NCI-H748 treated with DMSO at 0.1 percent for 48 hours (cell line): ENCODE results near the gene GNAZ.
A peak's percentile ranks its signal among the peaks of the same experiment; 100 is the strongest.

Experiments
- DNase-seq: peaks from one replicate; lab custom pipeline; 2025; lab: John Stamatoyannopoulos, UW

GNAZ gene

GRCh38 chr22:23064381-23065068, 5.8 kb upstream of the GNAZ start:
- no peak for DNase-seq

GRCh38 chr22:23065069-23065451, 5.3 kb upstream of the GNAZ start:
- DNase-seq = no peak

- DNase-seq = no peak
These were observed 4.7 kb upstream of the GNAZ start for GRCh38 chr22:23065495-23066122.

DNA sequence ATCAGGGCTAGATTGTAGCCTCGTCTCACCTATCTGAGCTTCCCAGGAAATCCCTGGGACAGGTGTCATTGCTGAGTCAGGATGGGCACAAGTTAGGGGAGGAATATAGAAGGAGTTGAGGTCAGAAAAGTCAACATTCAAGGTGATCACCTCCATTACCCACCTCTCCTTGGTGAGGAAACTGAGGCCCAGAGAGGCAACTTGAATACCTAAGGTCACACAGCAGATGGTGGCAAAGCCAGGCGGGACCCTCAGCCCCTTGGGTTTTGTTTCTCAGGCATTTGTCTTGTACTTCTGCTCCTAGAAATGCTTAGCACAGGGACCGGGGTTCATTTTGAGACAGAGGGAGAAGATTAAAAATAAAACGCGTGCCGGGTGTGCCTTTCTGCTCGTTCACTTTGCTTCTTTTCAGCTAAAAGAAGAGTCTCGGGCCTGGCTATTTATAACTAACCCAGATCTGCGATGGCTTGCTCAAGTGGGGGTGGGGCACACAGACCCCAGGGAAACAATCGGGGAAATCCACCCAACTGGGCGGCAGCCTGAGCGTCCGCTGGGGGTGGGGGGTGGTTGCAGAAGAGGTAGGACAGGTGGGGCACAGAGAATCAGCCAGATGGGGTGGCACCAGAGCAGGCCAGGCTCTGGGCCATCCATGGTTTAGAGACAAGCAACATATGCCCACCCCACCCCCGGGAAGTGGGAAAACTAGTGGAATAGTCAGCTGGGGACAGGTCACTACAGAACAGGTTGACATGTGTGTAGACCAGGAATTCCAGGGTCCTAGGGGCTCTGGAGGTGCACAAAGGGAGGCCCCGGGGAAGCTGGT, 3.9 kb upstream of the GNAZ start:
- DNase-seq = no peak

DNA sequence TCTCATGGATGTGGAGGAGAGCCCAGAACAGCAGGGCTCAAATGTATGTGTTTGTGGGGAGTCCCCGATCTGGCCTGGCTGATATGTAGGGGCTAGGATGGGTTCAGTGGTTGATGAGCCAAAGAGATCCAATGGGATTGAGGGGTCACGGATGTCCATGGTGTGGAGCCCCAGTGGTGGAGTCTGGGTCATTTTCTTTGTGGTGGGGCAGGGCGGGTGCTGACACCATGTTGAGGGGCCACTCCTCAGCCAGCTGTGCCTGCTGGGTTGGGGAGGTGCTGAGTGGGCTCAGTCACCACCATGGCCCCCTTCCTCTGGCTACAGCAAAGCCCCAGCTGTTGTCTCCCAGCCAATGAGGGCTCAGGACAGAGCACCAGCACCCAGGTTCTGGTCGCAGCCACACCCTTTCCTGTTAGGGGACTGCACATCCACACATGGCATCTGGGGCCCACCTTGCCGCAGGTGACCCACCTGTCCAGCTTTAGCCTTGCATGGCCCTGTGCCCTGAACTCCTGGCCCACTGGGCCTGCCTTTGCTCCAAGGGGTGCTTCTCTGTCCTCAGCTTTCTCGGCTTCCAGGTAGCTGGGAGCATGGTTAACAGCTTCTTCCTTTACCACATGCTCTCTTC, 3.2 kb upstream of the GNAZ start:
- no peak for DNase-seq

DNA sequence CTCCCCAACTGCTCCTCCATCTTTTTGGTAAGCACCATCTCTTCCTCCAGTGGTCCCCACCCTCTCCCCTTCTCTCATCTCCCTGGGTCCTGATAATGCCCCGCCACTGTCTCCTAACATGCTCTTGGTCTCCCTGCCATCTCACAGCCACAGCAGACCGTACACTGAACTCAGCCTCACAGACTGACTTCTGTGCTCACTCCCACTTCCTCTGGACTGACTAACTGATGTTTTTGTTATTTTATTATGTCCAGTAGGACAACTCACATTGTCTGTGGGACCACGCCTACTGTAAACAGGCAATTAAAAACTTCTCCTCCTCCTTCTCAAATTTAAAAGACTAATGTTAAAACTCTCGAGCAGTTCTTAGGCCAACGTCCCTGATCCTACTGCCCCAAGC, 2.6 kb upstream of the GNAZ start:
- no peak for DNase-seq

- DNase-seq = no peak
These were observed 2.1 kb upstream of the GNAZ start for GRCh38 chr22:23068096-23068831.

GRCh38 chr22:23068832-23069385, 1.4 kb upstream of the GNAZ start:
- no peak for DNase-seq

GRCh38 chr22:23069502-23070357, 589 bp upstream of the GNAZ start:
- DNase-seq = peak; percentile 61

DNA sequence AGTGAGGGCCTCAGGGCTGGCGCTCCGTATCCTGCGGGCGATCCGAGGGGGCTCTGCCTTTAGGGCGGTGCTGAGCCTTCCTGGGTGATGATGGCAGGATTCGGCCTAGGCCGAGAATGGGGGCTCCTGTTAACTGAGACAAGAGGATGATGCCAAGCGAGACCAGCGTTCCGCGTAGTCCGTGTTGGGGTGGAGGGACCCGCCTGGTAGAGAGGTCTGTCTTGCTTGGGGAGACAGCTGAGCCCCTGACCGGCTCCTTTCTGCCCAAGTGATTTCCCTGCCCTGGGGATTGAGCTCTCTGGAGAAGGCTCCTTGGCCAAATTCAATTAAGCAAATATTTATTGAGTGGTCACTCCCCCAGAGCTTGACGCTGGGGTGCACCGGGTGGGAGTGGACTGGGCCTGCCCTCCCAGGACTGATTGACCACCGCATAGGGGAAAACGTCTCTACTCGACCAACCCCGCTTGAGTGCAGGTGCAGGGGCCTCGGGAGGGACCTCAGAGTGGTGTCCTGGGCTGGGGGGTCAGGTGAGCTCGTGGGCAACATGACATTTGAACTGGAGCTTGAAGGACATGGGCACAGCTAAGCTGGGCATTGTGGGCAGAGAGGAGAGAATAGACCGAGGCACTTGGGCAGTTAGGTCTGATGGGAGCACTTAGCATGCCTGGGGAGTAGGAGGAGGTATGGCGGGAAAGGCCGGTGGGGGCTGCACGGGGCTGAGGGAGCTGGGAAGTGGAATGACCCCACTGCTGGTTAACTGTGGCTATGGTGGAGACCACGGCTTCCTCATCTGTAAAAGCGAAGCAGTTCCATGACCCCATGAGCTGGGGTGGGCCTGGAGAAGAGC, 1.1 kb downstream of the GNAZ start:
- DNase-seq = no peak

GRCh38 chr22:23072077-23072910, 2.0 kb downstream of the GNAZ start:
- no peak for DNase-seq

- DNase-seq = no peak
These were observed 2.7 kb downstream of the GNAZ start for GRCh38 chr22:23072911-23073491.

GRCh38 chr22:23073526-23074229, 3.4 kb downstream of the GNAZ start:
- DNase-seq = no peak

DNA sequence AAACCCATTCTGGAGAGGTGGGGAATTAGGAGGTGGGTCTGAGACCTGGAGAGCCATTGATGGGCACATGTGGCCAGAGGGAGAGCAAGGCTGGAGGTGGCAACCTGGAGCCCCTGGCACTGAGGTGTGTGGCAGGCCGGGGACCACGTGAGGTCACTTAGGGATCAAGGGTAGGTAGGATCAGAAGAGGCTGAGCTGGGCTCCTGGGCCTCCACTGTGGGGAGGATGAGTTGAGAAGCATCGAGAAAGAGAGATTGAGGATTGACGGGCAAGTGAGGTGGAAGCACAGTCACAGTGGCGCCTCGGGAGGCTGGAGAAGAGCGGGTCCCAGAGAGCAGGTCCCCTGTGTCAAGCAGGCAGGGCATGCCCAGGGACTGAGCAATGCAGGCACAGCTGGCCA, 4.1 kb downstream of the GNAZ start:
- no peak for DNase-seq

DNA sequence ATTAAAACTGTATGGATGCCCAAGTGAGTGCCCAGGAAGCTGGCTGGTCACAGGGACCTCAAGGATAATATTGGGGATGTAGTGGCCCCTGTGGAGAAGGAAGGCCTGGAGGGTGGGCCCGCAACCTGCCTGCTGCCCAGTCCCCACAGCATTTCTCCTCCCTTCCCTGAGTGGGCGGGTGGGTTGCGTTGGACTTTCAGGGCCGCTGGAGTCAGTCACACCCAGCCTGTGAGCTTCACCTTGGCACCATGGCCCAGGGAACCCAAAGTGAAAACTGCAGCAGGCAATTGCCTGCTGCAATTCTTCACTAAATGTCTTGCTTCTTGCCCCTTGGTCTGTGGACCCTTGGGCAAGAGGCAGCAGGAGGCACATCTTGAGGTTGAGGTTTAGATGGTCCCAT, 4.7 kb downstream of the GNAZ start:
- no peak for DNase-seq

DNA sequence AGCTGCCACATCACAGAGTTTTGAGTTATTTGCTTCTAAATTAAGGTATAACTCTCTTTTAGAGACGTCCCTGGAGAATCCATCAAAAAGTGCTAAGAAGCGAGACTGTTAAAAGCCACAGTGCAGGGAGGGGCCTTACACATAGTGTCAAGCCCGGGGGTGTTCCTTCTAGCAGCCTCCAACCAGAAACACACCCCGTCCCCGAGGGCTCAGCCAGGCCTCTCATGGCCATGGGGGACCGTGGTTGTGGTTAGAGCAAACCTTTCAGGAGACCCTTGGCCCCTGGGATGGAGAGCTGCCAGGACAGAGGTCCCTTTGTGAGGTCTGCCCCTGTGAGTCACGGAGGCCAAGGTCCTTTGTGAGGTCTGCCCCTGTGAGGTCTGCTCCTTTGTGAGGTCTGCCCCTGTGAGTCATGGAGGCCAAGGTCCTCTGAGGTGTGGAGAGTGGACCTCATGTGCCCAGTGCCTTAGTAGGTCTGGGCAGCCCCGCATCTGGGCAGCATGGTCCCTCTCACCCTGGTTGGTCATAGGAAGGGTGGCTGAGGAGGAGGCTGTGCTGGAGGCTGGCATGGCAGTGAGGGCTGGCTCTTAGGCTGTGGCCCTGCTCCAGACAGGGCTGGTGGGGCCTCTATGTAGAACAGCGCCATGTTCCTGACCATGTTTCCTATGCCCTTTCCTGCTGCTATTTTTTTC, 5.4 kb downstream of the GNAZ start:
- DNase-seq = no peak

DNA sequence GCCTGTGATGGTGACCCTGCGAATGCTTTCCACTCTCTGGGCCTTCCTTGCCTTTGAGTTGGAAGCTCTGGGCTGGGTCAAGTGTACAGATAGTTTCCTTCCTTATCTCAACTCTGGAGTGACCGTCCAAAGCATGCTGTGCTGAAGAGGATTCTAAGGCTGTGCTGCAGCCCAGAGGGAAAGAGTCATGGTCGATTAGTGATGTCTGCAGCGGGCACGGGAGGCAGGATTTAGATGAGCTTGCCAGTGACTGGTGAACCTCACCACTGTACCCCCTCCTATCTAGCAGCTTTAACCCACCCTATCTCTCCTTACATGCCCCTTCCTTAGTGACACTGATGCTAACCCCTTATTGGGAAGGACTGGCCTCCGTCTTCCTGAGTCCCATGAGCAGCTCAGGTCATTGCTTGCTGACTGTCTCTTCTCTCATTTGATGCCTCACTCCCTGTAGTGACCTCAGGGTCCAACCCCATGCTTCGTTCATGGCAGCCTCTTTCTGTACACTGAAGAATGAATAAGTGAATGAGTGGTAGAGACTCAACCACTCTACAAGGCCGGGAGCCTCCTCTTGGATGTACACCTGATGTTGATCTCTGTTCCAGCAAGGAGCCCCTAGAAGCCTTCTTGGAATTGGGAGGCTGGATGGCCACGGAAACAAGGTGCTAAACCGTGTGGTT, 6.7 kb downstream of the GNAZ start:
- no peak for DNase-seq
